ENCODE measurements around the gene PRR22.

DNA sequence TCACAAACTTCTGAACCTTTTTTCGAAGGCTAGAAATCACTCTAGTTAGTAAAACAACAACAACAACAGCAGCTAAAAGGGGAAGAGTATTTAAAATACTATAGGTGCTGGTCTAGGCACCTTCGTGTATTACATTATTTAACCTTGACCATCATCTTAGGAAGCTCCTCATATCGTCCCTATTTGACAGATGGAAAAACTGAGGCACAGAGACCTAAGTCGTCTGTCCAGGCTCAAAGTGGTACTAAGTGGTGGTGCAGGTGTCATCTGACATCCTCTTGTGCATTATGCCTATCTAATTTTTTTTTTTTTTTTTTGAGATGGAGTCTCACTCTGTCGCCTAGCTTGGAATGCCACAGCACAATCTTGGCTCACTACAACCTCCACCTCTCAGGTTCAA lies 35.0 kb downstream of the PRR22 start:
- TF ChIP-seq, protein P1, sequence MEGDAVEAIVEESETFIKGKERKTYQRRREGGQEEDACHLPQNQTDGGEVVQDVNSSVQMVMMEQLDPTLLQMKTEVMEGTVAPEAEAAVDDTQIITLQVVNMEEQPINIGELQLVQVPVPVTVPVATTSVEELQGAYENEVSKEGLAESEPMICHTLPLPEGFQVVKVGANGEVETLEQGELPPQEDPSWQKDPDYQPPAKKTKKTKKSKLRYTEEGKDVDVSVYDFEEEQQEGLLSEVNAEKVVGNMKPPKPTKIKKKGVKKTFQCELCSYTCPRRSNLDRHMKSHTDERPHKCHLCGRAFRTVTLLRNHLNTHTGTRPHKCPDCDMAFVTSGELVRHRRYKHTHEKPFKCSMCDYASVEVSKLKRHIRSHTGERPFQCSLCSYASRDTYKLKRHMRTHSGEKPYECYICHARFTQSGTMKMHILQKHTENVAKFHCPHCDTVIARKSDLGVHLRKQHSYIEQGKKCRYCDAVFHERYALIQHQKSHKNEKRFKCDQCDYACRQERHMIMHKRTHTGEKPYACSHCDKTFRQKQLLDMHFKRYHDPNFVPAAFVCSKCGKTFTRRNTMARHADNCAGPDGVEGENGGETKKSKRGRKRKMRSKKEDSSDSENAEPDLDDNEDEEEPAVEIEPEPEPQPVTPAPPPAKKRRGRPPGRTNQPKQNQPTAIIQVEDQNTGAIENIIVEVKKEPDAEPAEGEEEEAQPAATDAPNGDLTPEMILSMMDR (IDR thresholded peaks at IDR 0.05) = no peak
- TF ChIP-seq POLR2A (IDR thresholded peaks at IDR 0.05) = no peak

Measured in uterus (tissue), 2 donors.